HEK293 (cell line): ENCODE results near the gene LSP1.
"Not testable (repeated sequence)": the region's sequence is repeated elsewhere in the genome, so short reads cannot be mapped to it uniquely, and the experiment has no call there.

Experiments used
- CTCF ChIA-PET: fragments of 350-600 bp; formaldehyde crosslinking; extraction: SDS; loops from one replicate; lab custom pipeline; 2021; ENCODE audit warnings: antibody characterized with exemption; lab: Yijun Ruan, JAX
- POLR2A ChIA-PET: fragments of 300-600 bp; formaldehyde crosslinking; extraction: SDS; loops from one replicate; lab custom pipeline; 2020; ENCODE audit warnings: antibody characterized with exemption, inconsistent platforms; lab: Yijun Ruan, JAX
- H3K27ac ChIP-seq: fragments of 200-500 bp; sonication (Bioruptor generic); 2 replicates; pipeline ENCODE4 v1.5.1; 2014; ENCODE audit warnings: low read depth, low read length, control low read depth, inconsistent platforms; ENCODE audit errors: extremely low read depth
- H3K36me3 ChIP-seq, 2 experiments: fragments of 200-500 bp in 1 of 2; sonication (Bioruptor generic) in 1 of 2; 1 replicate in 1 of 2; 2 replicates in 1 of 2; pipeline ENCODE4 v1.5.1; 2014 to 2017; ENCODE audit warnings: inconsistent platforms in 2 of 2, low read length in 2 of 2; ENCODE audit not compliant: control insufficient read depth in 2 of 2, insufficient read depth in 1 of 2
- H3K4me1 ChIP-seq: fragments of 200-500 bp; sonication (Bioruptor generic); 2 replicates; pipeline ENCODE4 v1.5.1; 2014; ENCODE audit warnings: mild to moderate bottlenecking, low read length, inconsistent platforms; ENCODE audit not compliant: control insufficient read depth, insufficient read depth
- H3K4me3 ChIP-seq: 2 replicates; pipeline ENCODE4 v1.5.1; 2011; ENCODE audit warnings: low read depth, mild to moderate bottlenecking, control low read depth, low read length, moderate library complexity
- H3K9me3 ChIP-seq: fragments of 200-500 bp; sonication (Bioruptor generic); 2 replicates; pipeline ENCODE4 v1.5.1; 2014; ENCODE audit warnings: low read depth, low read length, inconsistent platforms; ENCODE audit not compliant: control insufficient read depth, insufficient read depth
- GLIS2 ChIP-seq: fragments of 450-650 bp; formaldehyde crosslinking; IDR thresholded peaks from 2 replicates; pipeline ENCODE4 v1.5.1; 2016; ENCODE audit warnings: missing biosample characterization, missing genetic modification characterization
- ZNF23 ChIP-seq: fragments of 450-650 bp; formaldehyde crosslinking; IDR thresholded peaks from 2 replicates; pipeline ENCODE4 v1.5.1; 2016; ENCODE audit warnings: missing biosample characterization, missing genetic modification characterization, borderline replicate concordance
- TF ChIP-seq, protein P1 (sequence below): fragments of 450-650 bp; formaldehyde crosslinking; IDR thresholded peaks from 2 replicates; pipeline ENCODE4 v1.5.1; 2016; ENCODE audit warnings: missing biosample characterization, missing genetic modification characterization
- TF ChIP-seq, protein P2 (sequence below): fragments of 450-650 bp; formaldehyde crosslinking; IDR thresholded peaks from 2 replicates; pipeline ENCODE4 v1.5.1; 2016; ENCODE audit warnings: missing biosample characterization, missing genetic modification characterization
- TF ChIP-seq, protein P3 (sequence below): fragments of 450-650 bp; formaldehyde crosslinking; IDR thresholded peaks from 2 replicates; pipeline ENCODE4 v1.5.1; 2016; ENCODE audit warnings: missing biosample characterization, missing genetic modification characterization
- TF ChIP-seq, protein P4 (sequence below): fragments of 450-650 bp; formaldehyde crosslinking; IDR thresholded peaks from 2 replicates; pipeline ENCODE4 v1.5.1; 2016; ENCODE audit warnings: missing biosample characterization, missing genetic modification characterization
- TF ChIP-seq, protein P5 (sequence below): fragments of 450-650 bp; formaldehyde crosslinking; IDR thresholded peaks from 2 replicates; pipeline ENCODE4 v1.5.1; 2016; ENCODE audit warnings: missing biosample characterization, missing genetic modification characterization

The LSP1 gene

DNA sequence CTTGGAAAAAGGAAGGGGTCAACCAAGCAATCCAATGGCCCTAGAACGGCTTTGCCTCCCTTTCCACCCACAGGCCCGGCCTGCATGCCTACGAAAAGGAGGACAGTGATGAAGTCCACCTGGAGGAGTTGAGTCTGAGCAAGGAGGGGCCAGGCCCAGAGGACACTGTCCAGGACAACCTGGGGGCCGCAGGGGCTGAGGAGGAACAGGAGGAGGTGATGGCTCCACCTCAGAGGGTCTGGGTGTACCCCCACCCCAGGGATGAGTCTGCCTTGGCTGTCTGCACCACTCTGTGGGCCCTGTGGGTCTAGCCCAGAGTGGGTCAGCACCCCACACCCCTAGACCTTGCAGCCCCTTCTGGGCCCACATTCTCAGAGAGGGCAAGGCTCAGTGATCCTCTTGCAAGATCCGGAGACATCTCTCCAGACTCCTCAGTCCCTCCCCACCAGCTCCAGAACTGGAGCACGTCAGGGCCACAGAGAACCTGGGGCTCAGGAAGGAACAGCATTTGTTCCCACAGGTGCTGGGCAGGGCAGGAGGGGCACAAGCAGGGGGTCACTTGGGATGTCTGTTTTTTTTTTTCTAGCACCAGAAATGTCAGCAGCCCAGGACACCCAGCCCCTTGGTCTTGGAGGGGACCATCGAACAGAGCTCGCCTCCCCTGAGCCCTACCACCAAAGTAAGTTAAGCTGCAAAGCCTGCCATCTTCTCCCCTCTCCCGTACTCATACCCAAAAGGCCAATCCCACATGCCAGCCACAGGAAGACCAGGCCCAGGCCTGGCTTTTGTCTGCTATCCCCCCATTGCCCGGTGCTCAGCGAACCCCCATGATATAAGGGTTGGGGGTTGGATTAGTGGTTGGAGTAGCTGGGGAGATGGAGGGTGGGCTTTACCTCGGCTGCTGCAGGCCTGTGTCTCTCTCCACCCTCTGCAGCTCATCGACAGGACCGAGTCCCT, 30.7 kb downstream of the LSP1 start (continued):
- TF ChIP-seq, protein P1, sequence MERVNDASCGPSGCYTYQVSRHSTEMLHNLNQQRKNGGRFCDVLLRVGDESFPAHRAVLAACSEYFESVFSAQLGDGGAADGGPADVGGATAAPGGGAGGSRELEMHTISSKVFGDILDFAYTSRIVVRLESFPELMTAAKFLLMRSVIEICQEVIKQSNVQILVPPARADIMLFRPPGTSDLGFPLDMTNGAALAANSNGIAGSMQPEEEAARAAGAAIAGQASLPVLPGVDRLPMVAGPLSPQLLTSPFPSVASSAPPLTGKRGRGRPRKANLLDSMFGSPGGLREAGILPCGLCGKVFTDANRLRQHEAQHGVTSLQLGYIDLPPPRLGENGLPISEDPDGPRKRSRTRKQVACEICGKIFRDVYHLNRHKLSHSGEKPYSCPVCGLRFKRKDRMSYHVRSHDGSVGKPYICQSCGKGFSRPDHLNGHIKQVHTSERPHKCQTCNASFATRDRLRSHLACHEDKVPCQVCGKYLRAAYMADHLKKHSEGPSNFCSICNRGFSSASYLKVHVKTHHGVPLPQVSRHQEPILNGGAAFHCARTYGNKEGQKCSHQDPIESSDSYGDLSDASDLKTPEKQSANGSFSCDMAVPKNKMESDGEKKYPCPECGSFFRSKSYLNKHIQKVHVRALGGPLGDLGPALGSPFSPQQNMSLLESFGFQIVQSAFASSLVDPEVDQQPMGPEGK (tag by site-specific recombination), result no peak

DNA sequence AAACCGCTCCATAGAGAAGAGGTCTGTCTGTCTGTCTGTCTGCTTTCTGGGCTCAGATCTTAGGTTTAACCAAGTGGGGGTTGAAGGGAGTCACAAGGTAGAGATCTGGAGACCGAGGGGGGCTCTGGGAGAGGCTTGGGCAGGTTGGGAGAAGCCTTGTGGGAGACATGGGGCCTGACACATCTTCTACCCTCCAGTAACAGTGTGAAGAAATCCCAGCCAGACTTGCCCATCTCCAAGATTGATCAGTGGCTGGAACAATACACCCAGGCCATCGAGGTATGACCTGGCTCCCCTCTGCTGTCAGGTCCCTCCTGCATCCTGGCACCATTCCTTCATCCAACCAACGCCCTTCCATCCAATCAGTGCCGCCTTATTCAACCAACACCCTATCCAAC, 31.4 kb downstream of the LSP1 start:
- H3K4me1 ChIP-seq, result no peaks in the 10 kb centered on the region
- no peak for TF ChIP-seq GLIS2 (tag by site-specific recombination)
- no peak for TF ChIP-seq ZNF23 (tag by site-specific recombination)
- TF ChIP-seq, protein P2, sequence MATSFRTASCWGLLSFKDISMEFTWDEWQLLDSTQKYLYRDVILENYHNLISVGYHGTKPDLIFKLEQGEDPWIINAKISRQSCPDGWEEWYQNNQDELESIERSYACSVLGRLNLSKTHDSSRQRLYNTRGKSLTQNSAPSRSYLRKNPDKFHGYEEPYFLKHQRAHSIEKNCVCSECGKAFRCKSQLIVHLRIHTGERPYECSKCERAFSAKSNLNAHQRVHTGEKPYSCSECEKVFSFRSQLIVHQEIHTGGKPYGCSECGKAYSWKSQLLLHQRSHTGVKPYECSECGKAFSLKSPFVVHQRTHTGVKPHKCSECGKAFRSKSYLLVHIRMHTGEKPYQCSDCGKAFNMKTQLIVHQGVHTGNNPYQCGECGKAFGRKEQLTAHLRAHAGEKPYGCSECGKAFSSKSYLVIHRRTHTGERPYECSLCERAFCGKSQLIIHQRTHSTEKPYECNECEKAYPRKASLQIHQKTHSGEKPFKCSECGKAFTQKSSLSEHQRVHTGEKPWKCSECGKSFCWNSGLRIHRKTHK, result no peak
- TF ChIP-seq, protein P3, sequence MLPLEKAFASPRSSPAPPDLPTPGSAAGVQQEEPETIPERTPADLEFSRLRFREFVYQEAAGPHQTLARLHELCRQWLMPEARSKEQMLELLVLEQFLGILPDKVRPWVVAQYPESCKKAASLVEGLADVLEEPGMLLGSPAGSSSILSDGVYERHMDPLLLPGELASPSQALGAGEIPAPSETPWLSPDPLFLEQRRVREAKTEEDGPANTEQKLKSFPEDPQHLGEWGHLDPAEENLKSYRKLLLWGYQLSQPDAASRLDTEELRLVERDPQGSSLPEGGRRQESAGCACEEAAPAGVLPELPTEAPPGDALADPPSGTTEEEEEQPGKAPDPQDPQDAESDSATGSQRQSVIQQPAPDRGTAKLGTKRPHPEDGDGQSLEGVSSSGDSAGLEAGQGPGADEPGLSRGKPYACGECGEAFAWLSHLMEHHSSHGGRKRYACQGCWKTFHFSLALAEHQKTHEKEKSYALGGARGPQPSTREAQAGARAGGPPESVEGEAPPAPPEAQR (tag by site-specific recombination), result no peak
- TF ChIP-seq, protein P4, sequence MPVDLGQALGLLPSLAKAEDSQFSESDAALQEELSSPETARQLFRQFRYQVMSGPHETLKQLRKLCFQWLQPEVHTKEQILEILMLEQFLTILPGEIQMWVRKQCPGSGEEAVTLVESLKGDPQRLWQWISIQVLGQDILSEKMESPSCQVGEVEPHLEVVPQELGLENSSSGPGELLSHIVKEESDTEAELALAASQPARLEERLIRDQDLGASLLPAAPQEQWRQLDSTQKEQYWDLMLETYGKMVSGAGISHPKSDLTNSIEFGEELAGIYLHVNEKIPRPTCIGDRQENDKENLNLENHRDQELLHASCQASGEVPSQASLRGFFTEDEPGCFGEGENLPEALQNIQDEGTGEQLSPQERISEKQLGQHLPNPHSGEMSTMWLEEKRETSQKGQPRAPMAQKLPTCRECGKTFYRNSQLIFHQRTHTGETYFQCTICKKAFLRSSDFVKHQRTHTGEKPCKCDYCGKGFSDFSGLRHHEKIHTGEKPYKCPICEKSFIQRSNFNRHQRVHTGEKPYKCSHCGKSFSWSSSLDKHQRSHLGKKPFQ, result no peak
- H3K9me3 ChIP-seq, result no peaks in the 10 kb centered on the region
- no peaks in the 10 kb centered on the region for H3K36me3 ChIP-seq
- ChIA-PET POLR2A (no interaction called here), CTCF (interaction anchor here (0.6 to 3.9 kb wide), 3 partner anchors 34 to 266 kb away, joined by 3 to 119 read pairs (median 3); no protein-coding TSS in a partner anchor)
- no peak overlapping the region for H3K4me3 ChIP-seq
- no peak overlapping the region for H3K27ac ChIP-seq

DNA sequence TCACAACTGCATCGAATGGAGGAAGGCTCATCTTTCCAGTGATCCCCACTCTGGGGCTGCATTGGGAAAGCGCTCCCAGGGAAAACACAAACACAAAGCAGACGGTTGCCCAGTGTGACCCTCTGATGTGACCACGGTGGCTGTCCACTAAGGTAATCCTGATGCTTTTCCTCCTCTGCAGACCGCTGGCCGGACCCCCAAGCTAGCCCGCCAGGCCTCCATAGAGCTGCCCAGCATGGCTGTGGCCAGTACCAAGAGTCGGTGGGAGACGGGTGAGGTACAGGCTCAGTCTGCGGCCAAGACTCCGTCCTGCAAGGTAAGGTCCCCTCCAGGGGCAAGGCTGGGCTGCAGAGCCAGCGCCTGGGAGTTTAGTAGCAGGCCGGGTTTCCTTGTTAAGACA, 33.7 kb downstream of the LSP1 start:
- CTCF ChIA-PET, H3K36me3 ChIP-seq, H3K27ac ChIP-seq, POLR2A ChIA-PET, H3K4me3 ChIP-seq, H3K4me1 ChIP-seq: not testable (repeated sequence)
- TF ChIP-seq, protein P5, sequence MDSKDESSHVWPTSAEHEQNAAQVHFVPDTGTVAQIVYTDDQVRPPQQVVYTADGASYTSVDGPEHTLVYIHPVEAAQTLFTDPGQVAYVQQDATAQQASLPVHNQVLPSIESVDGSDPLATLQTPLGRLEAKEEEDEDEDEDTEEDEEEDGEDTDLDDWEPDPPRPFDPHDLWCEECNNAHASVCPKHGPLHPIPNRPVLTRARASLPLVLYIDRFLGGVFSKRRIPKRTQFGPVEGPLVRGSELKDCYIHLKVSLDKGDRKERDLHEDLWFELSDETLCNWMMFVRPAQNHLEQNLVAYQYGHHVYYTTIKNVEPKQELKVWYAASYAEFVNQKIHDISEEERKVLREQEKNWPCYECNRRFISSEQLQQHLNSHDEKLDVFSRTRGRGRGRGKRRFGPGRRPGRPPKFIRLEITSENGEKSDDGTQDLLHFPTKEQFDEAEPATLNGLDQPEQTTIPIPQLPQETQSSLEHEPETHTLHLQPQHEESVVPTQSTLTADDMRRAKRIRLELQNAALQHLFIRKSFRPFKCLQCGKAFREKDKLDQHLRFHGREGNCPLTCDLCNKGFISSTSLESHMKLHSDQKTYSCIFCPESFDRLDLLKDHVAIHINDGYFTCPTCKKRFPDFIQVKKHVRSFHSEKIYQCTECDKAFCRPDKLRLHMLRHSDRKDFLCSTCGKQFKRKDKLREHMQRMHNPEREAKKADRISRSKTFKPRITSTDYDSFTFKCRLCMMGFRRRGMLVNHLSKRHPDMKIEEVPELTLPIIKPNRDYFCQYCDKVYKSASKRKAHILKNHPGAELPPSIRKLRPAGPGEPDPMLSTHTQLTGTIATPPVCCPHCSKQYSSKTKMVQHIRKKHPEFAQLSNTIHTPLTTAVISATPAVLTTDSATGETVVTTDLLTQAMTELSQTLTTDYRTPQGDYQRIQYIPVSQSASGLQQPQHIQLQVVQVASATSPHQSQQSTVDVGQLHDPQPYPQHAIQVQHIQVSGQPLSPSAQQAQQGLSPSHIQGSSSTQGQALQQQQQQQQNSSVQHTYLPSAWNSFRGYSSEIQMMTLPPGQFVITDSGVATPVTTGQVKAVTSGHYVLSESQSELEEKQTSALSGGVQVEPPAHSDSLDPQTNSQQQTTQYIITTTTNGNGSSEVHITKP (tag by site-specific recombination), result peak; percentile 39; the same call in 1 of the 2 replicates
- TF ChIP-seq, all 188 proteins: peak for 1; not testable (repeated sequence) for 187
- H3K9me3 ChIP-seq, result not testable (repeated sequence)
